ENCODE measurements around the gene CNIH1.

CNIH1 gene

DNA sequence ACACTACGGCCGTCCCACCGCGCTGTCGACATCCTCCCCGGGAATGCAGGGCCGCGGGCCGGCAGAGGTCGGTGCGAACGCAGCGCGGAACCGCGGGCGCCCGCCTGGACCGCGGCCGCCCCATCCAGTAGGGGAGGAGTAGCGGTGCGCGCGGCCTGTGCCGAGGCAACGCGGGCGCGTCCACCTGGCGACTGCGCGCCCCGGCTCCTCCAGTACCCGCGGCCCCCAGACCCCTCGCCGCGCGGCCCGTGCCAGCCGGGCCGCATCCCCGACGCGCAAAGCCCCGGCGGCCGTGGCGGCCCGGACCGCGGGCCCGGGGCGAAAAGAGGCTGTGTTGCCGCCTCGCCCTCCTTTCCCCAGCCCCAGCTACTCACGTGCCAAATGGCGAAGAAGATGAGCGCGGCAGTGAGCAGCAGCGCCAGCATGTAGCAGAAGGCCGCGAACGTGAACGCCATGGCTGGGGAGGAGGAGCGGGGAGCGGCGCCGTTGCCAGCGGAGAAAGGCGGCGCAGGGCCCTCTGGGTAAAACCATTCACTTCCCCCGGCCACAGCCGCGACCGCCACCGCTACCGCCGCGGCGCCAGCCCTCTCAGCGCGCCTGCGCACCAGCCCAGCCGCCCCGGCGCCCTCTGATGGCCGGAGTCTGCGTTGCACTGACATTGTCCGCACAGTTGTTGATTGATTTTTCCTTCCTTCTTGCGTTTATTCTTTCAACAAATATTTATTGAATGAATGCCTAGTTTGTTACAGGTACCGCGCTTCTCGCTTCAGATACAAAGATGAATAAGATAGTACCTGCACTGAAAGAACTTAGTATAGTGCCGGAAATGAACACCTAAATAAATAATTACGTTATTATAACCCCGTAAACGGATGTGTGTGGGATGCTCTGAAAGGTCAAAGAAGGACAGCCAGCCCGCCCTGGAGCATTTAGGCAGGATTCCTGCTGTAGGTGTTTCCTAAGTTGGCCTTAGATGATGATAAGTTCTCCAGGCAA, at the start of gene CNIH1:
TSS of gene CNIH1 (minus strand) at position 502 of the 996 bp plus-strand sequence. CDS start at position 455, 47 bp downstream.
- peak; percentile 95 for DNase-seq
- peak within 1 kb of the TSS; percentile 95 for H3K27ac Mint-ChIP-seq
- peaks cover 17% of the 10 kb centered on the region for H3K9me3 Mint-ChIP-seq
- peak within 1 kb of the TSS; percentile 95 for H3K4me3 Mint-ChIP-seq
- peaks cover 30% of the 10 kb centered on the region for H3K36me3 Mint-ChIP-seq (ENCODE audit: low read depth)
- peaks cover 70% of the 10 kb centered on the region for H3K4me1 Mint-ChIP-seq
- peaks cover 7% of the 10 kb centered on the region for H3K27me3 Mint-ChIP-seq (ENCODE audit: low read depth, poor library complexity)
- TF ChIP-seq, protein P1, sequence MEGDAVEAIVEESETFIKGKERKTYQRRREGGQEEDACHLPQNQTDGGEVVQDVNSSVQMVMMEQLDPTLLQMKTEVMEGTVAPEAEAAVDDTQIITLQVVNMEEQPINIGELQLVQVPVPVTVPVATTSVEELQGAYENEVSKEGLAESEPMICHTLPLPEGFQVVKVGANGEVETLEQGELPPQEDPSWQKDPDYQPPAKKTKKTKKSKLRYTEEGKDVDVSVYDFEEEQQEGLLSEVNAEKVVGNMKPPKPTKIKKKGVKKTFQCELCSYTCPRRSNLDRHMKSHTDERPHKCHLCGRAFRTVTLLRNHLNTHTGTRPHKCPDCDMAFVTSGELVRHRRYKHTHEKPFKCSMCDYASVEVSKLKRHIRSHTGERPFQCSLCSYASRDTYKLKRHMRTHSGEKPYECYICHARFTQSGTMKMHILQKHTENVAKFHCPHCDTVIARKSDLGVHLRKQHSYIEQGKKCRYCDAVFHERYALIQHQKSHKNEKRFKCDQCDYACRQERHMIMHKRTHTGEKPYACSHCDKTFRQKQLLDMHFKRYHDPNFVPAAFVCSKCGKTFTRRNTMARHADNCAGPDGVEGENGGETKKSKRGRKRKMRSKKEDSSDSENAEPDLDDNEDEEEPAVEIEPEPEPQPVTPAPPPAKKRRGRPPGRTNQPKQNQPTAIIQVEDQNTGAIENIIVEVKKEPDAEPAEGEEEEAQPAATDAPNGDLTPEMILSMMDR (IDR thresholded peaks at IDR 0.05), result peak; percentile 93

DNA sequence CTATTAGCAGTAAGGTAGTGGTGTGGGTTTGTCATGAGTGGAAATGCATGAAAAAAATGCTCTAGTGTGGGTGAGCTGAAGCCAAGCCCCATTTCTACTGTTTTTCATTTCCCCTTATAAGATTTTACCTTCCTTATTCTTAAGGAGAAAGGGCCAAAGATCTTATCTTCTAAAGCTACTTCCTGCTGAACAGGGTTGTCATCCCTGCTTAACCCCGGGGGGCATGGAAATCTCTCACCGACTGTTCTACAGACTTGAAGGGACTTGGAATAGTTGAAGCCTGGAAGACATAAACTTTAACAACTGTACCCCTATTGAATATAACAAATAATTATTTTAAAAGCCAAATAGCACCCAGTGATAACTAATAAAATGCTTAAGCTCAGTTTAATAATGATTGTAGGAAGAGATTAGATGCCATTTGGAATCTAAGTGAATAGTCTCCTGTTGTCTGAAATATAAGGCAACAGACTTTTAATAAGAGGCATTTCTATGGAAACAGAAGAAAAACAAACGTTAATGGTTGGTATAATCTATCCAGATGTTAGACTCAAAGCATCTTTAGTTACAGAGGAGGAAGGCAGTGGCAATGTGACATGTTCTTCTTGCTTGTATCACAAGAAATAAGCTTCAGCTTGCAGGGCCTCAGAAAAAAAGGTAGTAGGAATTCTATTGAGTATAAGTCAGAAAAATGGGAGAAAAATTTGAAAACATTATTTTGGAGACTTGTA, 49.4 kb upstream of the CNIH1 start:
- H3K4me1 Mint-ChIP-seq, result peaks cover 44% of the 10 kb centered on the region
- peaks cover 8% of the 10 kb centered on the region for H3K9me3 Mint-ChIP-seq
- H3K4me3 Mint-ChIP-seq, result no peak overlapping the region
- H3K27me3 Mint-ChIP-seq (ENCODE audit: low read depth, poor library complexity), result peaks cover 8% of the 10 kb centered on the region
- no peak for DNase-seq
- H3K36me3 Mint-ChIP-seq (ENCODE audit: low read depth), result peaks cover 14% of the 10 kb centered on the region
- TF ChIP-seq, protein P1 (IDR thresholded peaks at IDR 0.05), result no peak
- H3K27ac Mint-ChIP-seq, result no peak overlapping the region

DNA sequence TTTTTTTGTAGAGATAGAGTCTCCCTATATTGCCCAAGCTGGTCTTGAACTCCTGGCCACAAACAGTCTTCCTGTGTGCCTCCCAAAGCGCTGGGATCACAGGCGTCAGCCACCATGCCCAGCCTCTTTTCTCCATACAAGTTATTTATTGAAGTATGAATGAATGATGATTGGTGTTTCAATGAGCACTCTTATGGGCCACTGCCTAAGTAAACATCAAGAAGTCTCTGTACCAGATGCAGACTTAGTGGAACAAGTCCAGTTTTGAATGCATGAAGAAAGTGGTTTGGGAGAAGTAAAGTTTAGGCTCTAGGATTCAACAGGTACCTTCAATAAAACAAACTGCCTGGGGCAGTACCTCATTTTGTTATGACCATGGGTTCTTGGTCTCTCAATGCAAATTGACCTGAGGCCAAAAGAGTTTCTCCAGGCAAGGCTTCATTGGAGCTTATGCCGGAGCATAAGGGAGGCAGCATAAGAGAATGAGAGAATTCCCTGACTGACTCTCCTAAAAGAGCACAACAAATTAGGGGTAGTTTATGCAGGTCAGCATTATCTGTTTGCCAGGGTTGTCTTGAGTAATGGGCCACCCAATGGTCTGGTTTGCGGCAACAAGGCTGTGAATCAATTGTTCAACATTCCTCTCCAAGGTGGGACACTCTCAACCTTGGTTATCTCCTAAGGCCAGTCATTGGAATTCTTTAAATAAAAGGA, 48.7 kb upstream of the CNIH1 start:
- TF ChIP-seq, protein P1 (IDR thresholded peaks at IDR 0.05), result no peak
- Mint-ChIP-seq H3K4me1 (peaks cover 49% of the 10 kb centered on the region), H3K4me3 (peak overlapping the region; percentile 90), H3K36me3 (ENCODE audit: low read depth) (peaks cover 21% of the 10 kb centered on the region), H3K27ac (peak overlapping the region; percentile 81), H3K27me3 (ENCODE audit: low read depth, poor library complexity) (peaks cover 8% of the 10 kb centered on the region), H3K9me3 (peaks cover 16% of the 10 kb centered on the region)
- DNase-seq, result no peak

DNA sequence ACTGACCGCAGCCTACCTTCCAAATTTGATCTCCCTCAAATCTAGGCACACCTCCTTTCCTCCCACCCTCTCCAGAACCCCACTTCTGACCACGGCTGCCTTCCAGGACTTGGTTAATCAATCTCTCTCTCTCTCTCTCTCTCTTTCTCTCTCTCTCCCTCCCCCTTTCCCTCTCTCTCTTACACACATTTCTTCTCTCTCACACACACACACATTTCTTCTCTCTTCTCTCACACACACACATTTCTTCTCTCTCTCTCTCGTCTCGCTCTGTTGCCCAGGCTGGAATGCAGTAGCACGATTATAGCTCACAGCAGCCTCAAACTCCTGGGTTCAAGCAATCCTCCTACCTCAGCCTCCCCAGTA, 48.1 kb upstream of the CNIH1 start:
- no peak for DNase-seq
- Mint-ChIP-seq H3K4me3 (peak overlapping the region; percentile 90), H3K27ac (peak overlapping the region; percentile 81), H3K9me3 (peaks cover 16% of the 10 kb centered on the region), H3K36me3 (ENCODE audit: low read depth) (peaks cover 27% of the 10 kb centered on the region), H3K4me1 (peaks cover 49% of the 10 kb centered on the region), H3K27me3 (ENCODE audit: low read depth, poor library complexity) (peaks cover 8% of the 10 kb centered on the region)
- TF ChIP-seq, protein P1 (IDR thresholded peaks at IDR 0.05), result peak; percentile 3

DNA sequence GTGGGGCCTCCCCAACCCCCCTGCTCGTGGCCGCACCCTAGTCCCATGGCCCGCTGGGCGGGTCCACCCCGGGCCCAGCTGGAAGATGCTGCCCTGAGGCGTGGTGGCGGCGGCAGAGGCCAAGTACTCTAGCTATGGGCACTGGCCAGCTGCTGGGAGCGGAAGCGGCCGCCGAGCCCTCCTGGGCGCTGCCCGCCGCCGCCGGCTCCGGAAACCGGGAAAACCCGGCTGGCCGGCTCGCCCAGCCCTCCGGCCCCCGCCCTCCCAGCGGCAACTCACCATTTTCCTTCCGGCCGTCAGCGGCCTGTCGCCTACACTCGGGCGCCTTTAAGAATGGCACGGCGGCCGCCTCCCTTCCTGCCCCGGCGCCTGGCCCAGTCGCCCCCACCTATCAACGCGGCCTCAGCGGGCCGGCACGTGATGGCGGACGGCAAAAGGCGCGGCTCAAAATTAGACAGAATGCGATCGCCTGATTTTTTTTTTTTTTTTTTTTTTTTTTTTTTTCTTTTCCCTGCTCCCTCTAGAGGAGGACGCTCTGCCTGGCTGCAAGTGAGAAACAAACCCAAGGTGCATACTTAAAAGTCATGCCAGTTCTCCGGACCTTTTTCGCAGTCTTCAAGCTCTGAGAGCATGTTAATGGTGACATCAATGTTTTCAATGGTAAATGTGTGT, 47.6 kb upstream of the CNIH1 start, which contains the start of gene GMFB:
TSS of gene GMFB (minus strand) at position 335 of the 672 bp plus-strand sequence. CDS start at position 282, 53 bp downstream.
- Mint-ChIP-seq H3K4me3 (peak within 1 kb of the TSS; percentile 90), H3K27me3 (ENCODE audit: low read depth, poor library complexity) (peaks cover 8% of the 10 kb centered on the region), H3K4me1 (peaks cover 49% of the 10 kb centered on the region), H3K27ac (peak within 1 kb of the TSS; percentile 89), H3K36me3 (ENCODE audit: low read depth) (peaks cover 30% of the 10 kb centered on the region), H3K9me3 (peaks cover 16% of the 10 kb centered on the region)
- peak; percentile 81 for DNase-seq
- TF ChIP-seq, protein P1 (IDR thresholded peaks at IDR 0.05), result peak; percentile 34
